ENCODE results near the gene PRRT1.

PRRT1 gene

GRCh38 chr6:32191696-32192607 is 40.2 kb upstream of the PRRT1 start:
- CTCF ChIA-PET = interaction anchor here (1.3 kb wide), 1 partner anchor 73 kb away, joined by 3 read pairs; no protein-coding TSS in a partner anchor

GRCh38 chr6:32190911-32191677 is 39.4 kb upstream of the PRRT1 start:
- CTCF ChIA-PET = no interaction called here
- POLR2A ChIA-PET = interaction anchor here (1.1 to 11.7 kb wide), 3 partner anchors 13 to 63 kb away, joined by 9 to 153 read pairs (median 9); partner anchors contain the start of genes AGPAT1, ATF6B, FKBPL and RNF5
- DNase-seq (ENCODE audit: extremely low spot score) = no peak
- TF ChIP-seq PKNOX1 (IDR thresholded peaks at IDR 0.05) (no peak), ZNF384 (IDR thresholded peaks at IDR 0.05) (no peak), FOXA1 (IDR thresholded peaks at IDR 0.05) (no peak), FOXM1 (IDR thresholded peaks at IDR 0.05; ENCODE audit: borderline replicate concordance) (no peak), CTBP1 (IDR thresholded peaks at IDR 0.05; ENCODE audit: borderline replicate concordance) (no peak), NFRKB (IDR thresholded peaks at IDR 0.05) (no peak), SUZ12 (IDR thresholded peaks at IDR 0.05) (no peak), ARNT (IDR thresholded peaks at IDR 0.05) (no peak)

More at GRCh38 chr6:32191696-32192607, 40.2 kb upstream of the PRRT1 start:
- TF ChIP-seq ELF4 (IDR thresholded peaks at IDR 0.05) = no peak
- TF ChIP-seq L3MBTL2 (conservative IDR thresholded peaks at IDR 0.05) = no peak
- TF ChIP-seq SP1 (IDR thresholded peaks at IDR 0.05) = no peak
- no peak for TF ChIP-seq PKNOX1 (IDR thresholded peaks at IDR 0.05)
- no peak for TF ChIP-seq ZNF384 (IDR thresholded peaks at IDR 0.05)
- TF ChIP-seq ARNT (IDR thresholded peaks at IDR 0.05) = no peak
- POLR2A ChIA-PET = interaction anchor here (0.9 to 11.7 kb wide), 3 partner anchors 14 to 62 kb away, joined by 4 to 153 read pairs (median 9); partner anchors contain the start of genes AGPAT1, FKBPL, PRRT1 and RNF5
- DNase-seq (ENCODE audit: extremely low spot score) = no peak

GRCh38 chr6:32190054-32190851 is 38.5 kb upstream of the PRRT1 start, which contains the start of gene PBX2:
TSS of gene PBX2 (minus strand) at chr6:32190202. CDS start at chr6:32189915, 287 bp downstream.
- ChIA-PET CTCF (no interaction called here), POLR2A (interaction anchor here (0.5 to 11.7 kb wide), 5 partner anchors 12 to 62 kb away, joined by 3 to 153 read pairs (median 9); partner anchors contain the start of genes AGPAT1, ATF6B, FKBPL and RNF5)
- TF ChIP-seq SUZ12 (IDR thresholded peaks at IDR 0.05) (no peak), NFRKB (IDR thresholded peaks at IDR 0.05) (no peak), CTBP1 (IDR thresholded peaks at IDR 0.05; ENCODE audit: borderline replicate concordance) (no peak), ZNF384 (IDR thresholded peaks at IDR 0.05) (no peak), FOXK2 (IDR thresholded peaks at IDR 0.05) (no peak), L3MBTL2 (conservative IDR thresholded peaks at IDR 0.05) (no peak), BHLHE40 (IDR thresholded peaks at IDR 0.05; ENCODE audit: borderline replicate concordance) (no peak), TARDBP (IDR thresholded peaks at IDR 0.05) (no peak), HDGF (IDR thresholded peaks at IDR 0.05; ENCODE audit: borderline replicate concordance) (no peak), LEF1 (IDR thresholded peaks at IDR 0.05; ENCODE audit: borderline replicate concordance) (no peak), SP1 (IDR thresholded peaks at IDR 0.05) (no peak), ARNT (IDR thresholded peaks at IDR 0.05) (no peak), FOXM1 (IDR thresholded peaks at IDR 0.05; ENCODE audit: borderline replicate concordance) (no peak), FOXA1 (IDR thresholded peaks at IDR 0.05) (no peak), PKNOX1 (IDR thresholded peaks at IDR 0.05) (no peak), ELF4 (IDR thresholded peaks at IDR 0.05) (no peak)
- DNase-seq (ENCODE audit: extremely low spot score) = peak; percentile 49

- ChIA-PET POLR2A (interaction anchor here (1.0 to 11.7 kb wide), 3 partner anchors 12 to 61 kb away, joined by 3 to 153 read pairs (median 9); partner anchors contain the start of genes AGPAT1, ATF6B and RNF5), CTCF (no interaction called here)
- no peak for DNase-seq (ENCODE audit: extremely low spot score)
- TF ChIP-seq PKNOX1 (IDR thresholded peaks at IDR 0.05) (no peak), FOXA1 (IDR thresholded peaks at IDR 0.05) (no peak), SUZ12 (IDR thresholded peaks at IDR 0.05) (no peak), FOXK2 (IDR thresholded peaks at IDR 0.05) (no peak), BHLHE40 (IDR thresholded peaks at IDR 0.05; ENCODE audit: borderline replicate concordance) (no peak), CTBP1 (IDR thresholded peaks at IDR 0.05; ENCODE audit: borderline replicate concordance) (no peak), FOXM1 (IDR thresholded peaks at IDR 0.05; ENCODE audit: borderline replicate concordance) (no peak; the same call in 1 of the 2 replicates), ARNT (IDR thresholded peaks at IDR 0.05) (no peak), ELF4 (IDR thresholded peaks at IDR 0.05) (no peak), L3MBTL2 (conservative IDR thresholded peaks at IDR 0.05) (no peak), SP1 (IDR thresholded peaks at IDR 0.05) (no peak), LEF1 (IDR thresholded peaks at IDR 0.05; ENCODE audit: borderline replicate concordance) (no peak)
These were observed 38.0 kb upstream of the PRRT1 start for GRCh38 chr6:32189742-32190053.

Data from HEK293T (cell line).